Neural cell (in vitro differentiated cells): ENCODE measurements around the gene MGAT4D.
"Not testable (repeated sequence)": the region's sequence is repeated elsewhere in the genome, so short reads cannot be mapped to it uniquely, and the experiment has no call there.

ENCODE experiments used
- EP300 ChIP-seq: fragments of 450-650 bp; conservative IDR thresholded peaks from 2 replicates; pipeline ENCODE4 v1.6.1; 2014; ENCODE audit warnings: antibody characterized with exemption, mild to moderate bottlenecking, moderate library complexity; ENCODE audit not compliant: poor library complexity, severe bottlenecking
- EZH2 ChIP-seq: fragments of 200-600, 300-800 bp; shearing (Covaris generic), sonication (generic); IDR thresholded peaks from 2 replicates; pipeline ENCODE4 v1.6.1; 2014; ENCODE audit warnings: antibody characterized with exemption, low read length, borderline replicate concordance, mild to moderate bottlenecking; ENCODE audit not compliant: insufficient read depth, poor library complexity, severe bottlenecking
- POLR2AphosphoS5 ChIP-seq: IDR thresholded peaks from 2 replicates; pipeline ENCODE4 v1.6.1; 2012
- RAD21 ChIP-seq: fragments of 450-650 bp; conservative IDR thresholded peaks from 2 replicates; pipeline ENCODE4 v1.6.1; 2014; ENCODE audit warnings: antibody characterized with exemption, mild to moderate bottlenecking, moderate library complexity
- TAF1 ChIP-seq: IDR thresholded peaks from 2 replicates; pipeline ENCODE4 v1.6.1; 2012; ENCODE audit warnings: low read depth
- TF ChIP-seq, protein P1 (sequence below): fragments of 450-650 bp; IDR thresholded peaks from 2 replicates; pipeline ENCODE4 v1.5.1; 2014; ENCODE audit warnings: antibody characterized with exemption, mild to moderate bottlenecking, moderate library complexity; ENCODE audit not compliant: poor library complexity, severe bottlenecking
- TF ChIP-seq, protein P2 (sequence below): IDR thresholded peaks from 2 replicates; pipeline ENCODE4 v1.6.1; 2012; ENCODE audit warnings: borderline replicate concordance

DNA sequence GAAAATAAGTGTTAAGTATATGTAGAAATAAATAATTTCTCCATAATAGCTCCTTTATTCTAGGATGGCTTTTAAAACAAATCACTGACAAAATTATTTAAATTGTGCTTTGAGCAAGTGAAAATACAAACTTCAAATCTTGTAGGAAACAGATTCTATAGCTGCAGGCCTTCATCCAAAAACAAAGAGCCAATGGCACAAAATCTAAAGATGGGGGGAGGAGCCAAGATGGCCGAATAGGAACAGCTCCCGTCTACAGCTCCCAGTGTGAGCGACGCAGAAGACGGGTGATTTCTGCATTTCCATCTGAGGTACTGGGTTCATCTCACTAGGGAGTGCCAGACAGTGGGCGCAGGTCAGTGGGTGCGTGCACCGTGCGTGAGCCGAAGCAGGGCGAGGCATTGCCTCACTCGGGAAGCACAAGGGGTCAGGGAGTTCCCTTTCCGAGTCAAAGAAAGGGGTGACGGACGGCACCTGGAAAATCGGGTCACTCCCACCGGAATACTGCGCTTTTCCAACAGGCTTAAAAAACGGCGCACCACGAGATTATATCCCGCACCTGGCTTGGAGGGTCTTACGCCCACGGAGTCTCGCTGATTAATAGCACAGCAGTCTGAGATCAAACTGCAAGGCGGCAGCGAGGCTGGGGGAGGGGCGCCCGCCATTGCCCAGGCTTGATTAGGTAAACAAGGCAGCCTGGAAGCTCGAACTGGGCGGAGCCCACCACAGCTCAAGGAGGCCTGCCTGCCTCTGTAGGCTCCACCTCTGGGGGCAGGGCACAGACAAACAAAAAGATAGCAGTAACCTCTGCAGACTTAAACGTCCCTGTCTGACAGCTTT lies 84.7 kb downstream of the MGAT4D start:
- TF ChIP-seq, protein P1, sequence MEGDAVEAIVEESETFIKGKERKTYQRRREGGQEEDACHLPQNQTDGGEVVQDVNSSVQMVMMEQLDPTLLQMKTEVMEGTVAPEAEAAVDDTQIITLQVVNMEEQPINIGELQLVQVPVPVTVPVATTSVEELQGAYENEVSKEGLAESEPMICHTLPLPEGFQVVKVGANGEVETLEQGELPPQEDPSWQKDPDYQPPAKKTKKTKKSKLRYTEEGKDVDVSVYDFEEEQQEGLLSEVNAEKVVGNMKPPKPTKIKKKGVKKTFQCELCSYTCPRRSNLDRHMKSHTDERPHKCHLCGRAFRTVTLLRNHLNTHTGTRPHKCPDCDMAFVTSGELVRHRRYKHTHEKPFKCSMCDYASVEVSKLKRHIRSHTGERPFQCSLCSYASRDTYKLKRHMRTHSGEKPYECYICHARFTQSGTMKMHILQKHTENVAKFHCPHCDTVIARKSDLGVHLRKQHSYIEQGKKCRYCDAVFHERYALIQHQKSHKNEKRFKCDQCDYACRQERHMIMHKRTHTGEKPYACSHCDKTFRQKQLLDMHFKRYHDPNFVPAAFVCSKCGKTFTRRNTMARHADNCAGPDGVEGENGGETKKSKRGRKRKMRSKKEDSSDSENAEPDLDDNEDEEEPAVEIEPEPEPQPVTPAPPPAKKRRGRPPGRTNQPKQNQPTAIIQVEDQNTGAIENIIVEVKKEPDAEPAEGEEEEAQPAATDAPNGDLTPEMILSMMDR: not testable (repeated sequence)
- TF ChIP-seq EZH2, EP300, POLR2AphosphoS5, TAF1, RAD21: not testable (repeated sequence)
- TF ChIP-seq, protein P2, sequence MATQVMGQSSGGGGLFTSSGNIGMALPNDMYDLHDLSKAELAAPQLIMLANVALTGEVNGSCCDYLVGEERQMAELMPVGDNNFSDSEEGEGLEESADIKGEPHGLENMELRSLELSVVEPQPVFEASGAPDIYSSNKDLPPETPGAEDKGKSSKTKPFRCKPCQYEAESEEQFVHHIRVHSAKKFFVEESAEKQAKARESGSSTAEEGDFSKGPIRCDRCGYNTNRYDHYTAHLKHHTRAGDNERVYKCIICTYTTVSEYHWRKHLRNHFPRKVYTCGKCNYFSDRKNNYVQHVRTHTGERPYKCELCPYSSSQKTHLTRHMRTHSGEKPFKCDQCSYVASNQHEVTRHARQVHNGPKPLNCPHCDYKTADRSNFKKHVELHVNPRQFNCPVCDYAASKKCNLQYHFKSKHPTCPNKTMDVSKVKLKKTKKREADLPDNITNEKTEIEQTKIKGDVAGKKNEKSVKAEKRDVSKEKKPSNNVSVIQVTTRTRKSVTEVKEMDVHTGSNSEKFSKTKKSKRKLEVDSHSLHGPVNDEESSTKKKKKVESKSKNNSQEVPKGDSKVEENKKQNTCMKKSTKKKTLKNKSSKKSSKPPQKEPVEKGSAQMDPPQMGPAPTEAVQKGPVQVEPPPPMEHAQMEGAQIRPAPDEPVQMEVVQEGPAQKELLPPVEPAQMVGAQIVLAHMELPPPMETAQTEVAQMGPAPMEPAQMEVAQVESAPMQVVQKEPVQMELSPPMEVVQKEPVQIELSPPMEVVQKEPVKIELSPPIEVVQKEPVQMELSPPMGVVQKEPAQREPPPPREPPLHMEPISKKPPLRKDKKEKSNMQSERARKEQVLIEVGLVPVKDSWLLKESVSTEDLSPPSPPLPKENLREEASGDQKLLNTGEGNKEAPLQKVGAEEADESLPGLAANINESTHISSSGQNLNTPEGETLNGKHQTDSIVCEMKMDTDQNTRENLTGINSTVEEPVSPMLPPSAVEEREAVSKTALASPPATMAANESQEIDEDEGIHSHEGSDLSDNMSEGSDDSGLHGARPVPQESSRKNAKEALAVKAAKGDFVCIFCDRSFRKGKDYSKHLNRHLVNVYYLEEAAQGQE: not testable (repeated sequence)
